Body of pancreas (tissue), 4 donors: ENCODE results near the gene TEX264.

Experiments
- POLR2A ChIP-seq, 3 donors: fragments of 450-650 bp; IDR thresholded peaks; one replicate each; pipeline ENCODE4 v1.6.1; 2016; ENCODE audit warnings: antibody characterized with exemption in 3 of 3, mild to moderate bottlenecking in 2 of 3
- TF ChIP-seq, protein P1 (sequence below), 7 experiments: fragments of 450-650 bp in 4 of 7; fragments of 200-600 bp in 3 of 7; sonication (generic) in 3 of 7; IDR thresholded peaks; one replicate each; pipeline ENCODE4 v1.5.1; 2016 to 2019; ENCODE audit warnings: antibody characterized with exemption in 7 of 7

DNA sequence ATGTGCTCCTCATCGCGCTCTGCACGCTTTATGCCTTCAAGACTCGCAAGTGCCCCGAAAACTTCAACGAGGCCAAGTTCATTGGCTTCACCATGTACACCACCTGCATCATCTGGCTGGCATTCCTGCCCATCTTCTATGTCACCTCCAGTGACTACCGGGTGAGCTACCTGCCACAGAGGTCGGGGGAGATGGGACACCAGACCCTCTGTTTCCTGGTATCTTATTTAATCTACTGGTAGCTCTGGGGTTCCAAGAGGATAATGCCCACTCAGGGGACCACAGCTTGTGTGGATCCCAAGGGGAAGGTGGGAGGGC is 44.9 kb downstream of the TEX264 start:
- TF ChIP-seq POLR2A (IDR thresholded peaks at IDR 0.05), result no peak
- TF ChIP-seq, protein P1, sequence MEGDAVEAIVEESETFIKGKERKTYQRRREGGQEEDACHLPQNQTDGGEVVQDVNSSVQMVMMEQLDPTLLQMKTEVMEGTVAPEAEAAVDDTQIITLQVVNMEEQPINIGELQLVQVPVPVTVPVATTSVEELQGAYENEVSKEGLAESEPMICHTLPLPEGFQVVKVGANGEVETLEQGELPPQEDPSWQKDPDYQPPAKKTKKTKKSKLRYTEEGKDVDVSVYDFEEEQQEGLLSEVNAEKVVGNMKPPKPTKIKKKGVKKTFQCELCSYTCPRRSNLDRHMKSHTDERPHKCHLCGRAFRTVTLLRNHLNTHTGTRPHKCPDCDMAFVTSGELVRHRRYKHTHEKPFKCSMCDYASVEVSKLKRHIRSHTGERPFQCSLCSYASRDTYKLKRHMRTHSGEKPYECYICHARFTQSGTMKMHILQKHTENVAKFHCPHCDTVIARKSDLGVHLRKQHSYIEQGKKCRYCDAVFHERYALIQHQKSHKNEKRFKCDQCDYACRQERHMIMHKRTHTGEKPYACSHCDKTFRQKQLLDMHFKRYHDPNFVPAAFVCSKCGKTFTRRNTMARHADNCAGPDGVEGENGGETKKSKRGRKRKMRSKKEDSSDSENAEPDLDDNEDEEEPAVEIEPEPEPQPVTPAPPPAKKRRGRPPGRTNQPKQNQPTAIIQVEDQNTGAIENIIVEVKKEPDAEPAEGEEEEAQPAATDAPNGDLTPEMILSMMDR (IDR thresholded peaks at IDR 0.05), result no peak
